T1000 (cell line): ENCODE measurements around the gene FSD1L.
A peak's percentile ranks its signal among the peaks of the same experiment; 100 is the strongest.

Experiments used
- DNase-seq: peaks from one replicate; lab custom pipeline; 2025; ENCODE audit warnings: mixed read lengths; lab: John Stamatoyannopoulos, UW

FSD1L gene

GRCh38 chr9:105447814-105448812 is at the start of gene FSD1L:
Gene FSD1L (plus strand): TSS chr9:105448034. CDS start chr9:105448221, 187 bp downstream.
- peak; percentile 86 for DNase-seq

DNA sequence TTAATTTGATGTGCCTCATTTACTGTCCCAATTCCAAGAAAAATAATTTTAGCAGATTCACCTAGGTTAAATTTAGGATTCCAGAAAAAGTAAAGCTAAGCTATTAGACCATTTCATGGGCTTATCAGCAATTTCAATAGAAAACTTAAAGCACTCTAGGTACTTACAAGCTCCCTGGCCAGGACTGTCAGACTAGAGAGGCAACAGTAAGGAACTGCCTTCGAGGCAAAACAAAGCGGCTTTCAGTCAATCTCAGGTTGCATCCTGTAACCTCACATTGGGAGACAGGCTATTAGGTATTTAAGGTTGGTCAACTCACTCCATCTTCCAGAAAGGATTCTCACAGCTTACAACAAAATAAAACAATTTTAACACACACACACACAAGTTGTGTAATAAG is 48.7 kb upstream of the FSD1L start:
- no peak for DNase-seq

DNA sequence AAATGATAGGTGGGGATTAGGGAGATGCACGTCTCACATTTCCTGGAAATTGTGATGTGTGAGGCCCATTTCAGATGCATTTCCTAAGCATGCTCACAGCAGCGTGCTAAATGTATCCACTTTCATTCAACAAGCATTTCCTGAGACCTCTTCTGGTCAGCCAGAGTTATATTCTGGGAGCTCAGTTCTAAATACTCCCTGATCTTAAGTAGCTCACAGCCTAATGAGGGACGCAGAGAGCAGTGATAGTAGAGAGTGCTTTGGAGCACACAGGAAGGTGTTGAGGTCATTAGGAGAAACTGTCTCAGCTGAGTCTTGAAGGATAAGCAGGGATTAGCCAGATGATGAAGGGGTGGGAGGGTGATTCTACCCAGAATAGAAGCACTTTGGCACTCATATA is 46.2 kb upstream of the FSD1L start:
- no peak for DNase-seq

DNA sequence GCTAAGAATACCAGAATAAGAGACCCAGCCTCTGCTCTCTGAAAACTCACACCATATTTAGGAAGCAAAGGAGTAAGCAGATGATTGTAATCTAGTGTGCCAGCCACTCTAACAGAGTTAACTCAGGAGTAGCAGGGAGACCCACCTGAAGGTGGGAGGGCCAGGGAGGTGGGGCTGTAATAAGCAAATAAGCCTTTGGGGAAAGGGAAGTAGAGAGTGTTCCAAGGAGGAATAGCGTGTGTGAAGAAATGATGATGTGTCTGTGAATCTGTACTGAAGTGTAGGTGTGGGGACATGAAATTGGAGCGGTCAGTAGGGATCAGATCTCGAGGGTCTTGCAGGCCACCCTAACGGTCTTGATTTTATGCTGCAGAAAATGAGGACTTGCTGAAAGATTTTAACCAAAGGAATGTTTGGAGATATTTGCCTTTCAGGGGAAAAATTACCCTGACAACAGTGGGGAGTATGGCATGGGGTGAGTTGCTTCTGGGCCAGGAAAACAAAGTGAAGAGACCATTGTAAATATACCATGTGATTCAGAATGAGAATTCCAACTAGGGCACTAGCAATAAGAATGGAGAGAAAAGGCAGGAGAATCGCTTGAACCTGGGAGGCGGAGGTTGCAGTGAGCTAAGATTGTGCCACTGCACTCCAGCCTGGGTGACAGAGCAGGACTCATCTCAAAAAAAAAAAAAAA is 44.1 kb upstream of the FSD1L start:
- no peak for DNase-seq

DNA sequence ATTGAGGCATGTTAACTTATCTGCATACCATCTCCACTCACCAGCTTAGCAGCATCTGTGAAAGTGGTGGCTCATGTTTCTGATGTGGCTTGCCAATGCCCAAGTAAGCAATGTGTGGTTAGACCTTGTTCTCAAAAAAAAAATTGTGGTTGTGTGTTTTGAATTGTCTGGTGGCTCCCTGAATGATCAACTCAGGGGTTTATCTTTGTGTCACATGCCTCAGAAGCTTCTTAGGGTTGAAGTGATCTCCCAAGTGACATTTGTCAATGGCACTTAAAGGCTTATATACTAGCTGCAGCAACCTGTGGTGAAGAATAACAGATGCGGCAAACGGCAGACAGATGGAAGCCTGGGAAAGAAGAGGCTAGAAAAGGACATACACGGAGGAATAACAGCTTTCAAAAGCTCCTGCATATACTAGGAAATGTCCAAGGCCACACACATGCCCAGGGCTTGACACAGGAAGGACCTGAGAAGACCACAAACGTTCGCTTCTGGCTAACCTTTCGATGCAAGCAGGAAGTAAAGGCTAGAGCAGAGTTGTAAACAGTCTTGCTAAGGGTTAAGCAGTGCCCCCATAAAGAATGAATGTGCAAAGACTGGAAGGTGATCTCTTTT is 42.2 kb upstream of the FSD1L start:
- no peak for DNase-seq

DNA sequence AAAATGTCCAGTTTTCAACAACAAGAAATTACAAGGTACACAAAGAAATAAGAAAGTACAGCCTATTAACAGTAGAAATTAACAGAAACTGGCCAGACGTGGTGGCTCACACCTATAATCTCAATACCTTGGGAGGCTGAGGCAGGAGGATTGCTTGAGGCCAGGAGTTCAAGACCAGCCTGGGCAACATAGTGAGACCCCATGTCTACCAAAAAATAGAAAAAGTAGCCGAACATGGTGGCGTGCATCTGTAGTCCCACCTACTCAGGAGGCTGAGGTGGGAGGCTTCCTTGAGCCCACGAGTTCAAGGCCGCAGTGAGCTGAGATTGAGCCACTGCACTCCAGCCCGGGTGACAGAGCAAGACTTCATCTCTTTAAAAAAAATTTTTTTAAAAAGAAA is 41.5 kb upstream of the FSD1L start:
- DNase-seq, result no peak

GRCh38 chr9:105413525-105413924 is 34.3 kb upstream of the FSD1L start:
- DNase-seq, result no peak

DNA sequence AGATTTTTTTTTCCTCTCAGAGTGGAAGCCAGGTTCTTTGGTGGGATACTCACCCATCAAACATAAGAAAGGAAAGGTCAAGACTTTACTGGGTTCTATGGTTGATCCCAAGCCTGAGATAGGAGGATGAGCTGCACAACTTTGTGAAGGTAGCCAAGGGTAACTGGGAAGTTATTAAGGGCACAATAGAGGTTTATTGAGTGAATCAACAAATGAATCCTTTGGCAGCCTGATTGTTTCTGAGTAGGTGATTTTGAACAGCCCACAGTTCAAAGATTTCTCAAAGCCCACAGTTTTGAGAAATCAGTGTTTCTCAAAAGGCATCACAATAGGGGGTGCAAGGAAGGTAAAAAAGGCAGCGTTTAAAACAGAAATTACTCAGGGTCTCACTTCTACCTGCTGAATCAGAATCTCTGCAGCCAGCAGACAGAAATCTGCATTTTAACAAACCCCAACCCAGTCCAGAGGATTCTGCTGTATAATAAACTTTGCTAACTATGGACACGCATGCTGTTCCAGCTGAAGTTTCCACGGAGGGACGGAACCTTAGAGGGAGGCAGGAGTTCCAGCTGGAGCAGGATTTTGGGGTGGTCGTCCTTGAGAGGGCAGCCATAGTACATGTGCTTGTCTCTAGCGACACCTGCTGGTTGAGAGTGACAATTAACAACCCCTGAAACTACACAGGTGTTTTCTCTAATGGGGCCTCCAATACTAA is 32.7 kb upstream of the FSD1L start:
- DNase-seq, result no peak

DNA sequence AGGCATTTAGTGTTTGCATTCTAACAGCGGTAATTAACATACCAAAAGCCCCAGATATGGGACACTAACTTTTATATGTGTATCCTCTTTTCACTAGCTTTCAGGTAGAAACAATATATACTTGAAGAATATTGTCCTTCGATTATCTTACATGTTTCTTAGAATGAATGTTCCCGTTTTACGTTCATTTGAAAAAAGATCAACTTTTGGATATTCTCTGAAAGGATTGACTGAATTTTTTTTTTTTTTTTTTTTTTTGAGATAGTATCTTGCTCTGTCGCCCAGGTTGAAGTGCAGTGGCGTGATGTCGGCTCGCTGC is 32.2 kb upstream of the FSD1L start:
- no peak for DNase-seq

DNA sequence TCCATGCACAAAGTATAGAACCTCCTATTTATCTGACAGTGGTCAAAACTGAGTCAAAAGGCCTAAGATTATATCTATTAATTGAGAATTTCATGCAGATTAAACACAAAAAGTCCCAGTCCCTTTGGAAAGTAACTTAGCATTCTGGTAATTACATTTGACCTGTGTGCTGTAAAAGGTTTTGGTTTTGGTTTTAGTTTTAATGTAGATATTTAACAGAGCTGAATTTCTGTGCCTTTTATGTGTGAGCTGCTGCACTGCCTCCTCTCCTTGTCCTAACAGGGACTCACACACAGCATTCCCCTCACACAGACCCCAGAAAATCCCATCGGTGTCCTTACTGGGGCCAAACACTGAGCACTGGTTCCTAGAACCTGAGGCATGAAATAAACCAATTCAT is 31.0 kb upstream of the FSD1L start:
- no peak for DNase-seq

DNA sequence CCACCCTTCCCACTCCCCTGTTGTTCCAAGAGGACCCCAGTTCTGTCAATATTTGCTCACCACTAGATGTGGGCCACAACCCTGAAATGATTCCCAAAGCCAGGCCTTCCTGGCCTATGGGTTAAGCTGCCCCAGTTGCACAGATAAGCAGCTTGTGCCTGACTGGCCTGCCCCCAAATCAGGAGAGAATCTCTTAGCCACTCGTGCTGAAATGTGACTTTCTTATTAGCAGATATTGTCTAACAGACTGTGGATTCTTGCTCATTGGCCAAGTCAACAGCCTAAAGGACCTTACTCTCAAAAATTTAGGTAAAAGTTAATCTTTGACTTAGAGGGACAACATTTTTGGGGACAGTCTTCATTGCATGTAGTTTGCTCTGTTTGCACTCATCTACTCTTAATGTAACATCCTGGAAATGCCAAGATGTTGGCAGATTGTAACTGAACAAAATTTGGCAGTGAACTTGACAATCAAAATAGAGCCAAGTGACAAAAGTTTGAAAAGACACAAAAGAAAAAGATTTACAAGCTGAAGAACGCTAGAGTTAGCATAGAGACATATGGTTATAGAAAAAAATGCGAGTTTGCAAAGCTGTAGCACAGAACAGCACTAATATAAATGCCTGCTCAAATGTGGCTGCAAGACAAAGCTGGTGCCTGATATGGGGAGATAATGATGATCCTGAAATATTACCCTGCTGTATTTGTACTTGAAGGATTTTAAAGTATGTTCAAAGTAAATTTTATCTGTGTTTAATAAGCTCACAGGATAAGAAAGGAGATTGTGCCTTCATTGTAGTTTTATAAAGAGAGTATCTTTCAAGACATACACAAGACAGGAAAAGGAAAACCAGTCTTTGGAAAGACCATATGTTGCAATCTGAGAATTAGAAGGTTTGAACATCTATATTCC is 29.0 kb upstream of the FSD1L start:
- no peak for DNase-seq

GRCh38 chr9:105419816-105420597 is 27.8 kb upstream of the FSD1L start:
- no peak for DNase-seq

DNA sequence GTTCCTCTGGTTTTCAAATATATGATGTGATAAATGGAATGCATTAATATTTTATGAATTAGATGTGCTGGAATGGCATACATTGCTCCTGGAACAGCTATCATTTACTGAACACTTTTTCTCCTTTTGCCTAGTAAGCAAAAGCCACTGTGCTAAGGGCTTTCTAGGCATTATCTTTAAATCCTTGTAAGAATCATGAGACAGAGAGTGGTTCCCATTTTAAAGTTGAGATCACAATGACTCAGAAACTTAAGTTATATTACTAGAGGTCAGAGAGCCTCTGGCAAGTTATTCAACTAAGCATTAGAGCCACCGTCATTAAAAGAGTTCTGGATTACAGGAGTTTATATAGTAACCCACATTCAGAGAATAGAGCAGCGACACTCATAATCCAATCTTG is 26.7 kb upstream of the FSD1L start:
- no peak for DNase-seq

- DNase-seq, result no peak
Measured at GRCh38 chr9:105421864-105422263, 26.0 kb upstream of the FSD1L start.

GRCh38 chr9:105425816-105426433 is 21.9 kb upstream of the FSD1L start:
- DNase-seq, result no peak

GRCh38 chr9:105426657-105427056 is 21.2 kb upstream of the FSD1L start:
- DNase-seq, result no peak

GRCh38 chr9:105431424-105432246 is 16.2 kb upstream of the FSD1L start:
- no peak for DNase-seq

- DNase-seq, result no peak
Measured at GRCh38 chr9:105432247-105432842, 15.5 kb upstream of the FSD1L start.

DNA sequence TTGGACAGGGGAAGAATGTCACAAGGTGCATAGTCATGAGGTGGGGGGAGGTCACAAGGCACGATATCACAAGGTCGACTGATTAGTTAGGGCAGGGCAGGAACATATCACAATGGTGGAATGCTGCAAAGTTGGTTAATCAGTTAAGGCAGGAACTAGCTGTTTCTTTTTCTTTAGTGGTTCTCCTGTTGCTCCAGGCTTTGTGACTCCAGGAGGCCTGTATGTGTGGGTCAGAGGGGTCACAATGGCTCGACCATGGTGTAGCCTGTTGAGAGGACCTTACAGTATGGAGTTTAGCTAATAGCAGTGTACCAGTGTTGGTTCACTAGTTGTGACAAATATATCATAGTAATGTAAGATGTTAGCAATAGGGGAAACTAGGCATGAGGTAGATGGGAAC is 12.4 kb upstream of the FSD1L start:
- no peak for DNase-seq
